Mesothelial cell of epicardium (in vitro differentiated cells): ENCODE measurements around the gene SBNO1. TPM values are rescaled to one million over a fixed set of nuclear protein-coding genes. Genes with fewer than 3 reads are reported as not detected.

Source experiments
- DNase-seq, 2 experiments: peaks; one replicate each; pipeline ENCODE4 v3.0.0; 2021; ENCODE audit warnings: low spot score in 2 of 2; ENCODE audit not compliant: unreplicated experiment in 2 of 2
- H3K27ac Mint-ChIP-seq: 2 replicates; pipeline ENCODE4 v1.8.0; 2021; ENCODE audit warnings: mixed read lengths
- H3K27me3 Mint-ChIP-seq: 2 replicates; pipeline ENCODE4 v1.8.0; 2021; ENCODE audit warnings: low read depth, mixed read lengths
- H3K36me3 Mint-ChIP-seq: 2 replicates; pipeline ENCODE4 v1.8.0; 2021; ENCODE audit warnings: mixed read lengths
- H3K4me1 Mint-ChIP-seq: 2 replicates; pipeline ENCODE4 v1.8.0; 2021; ENCODE audit warnings: mixed read lengths
- H3K4me3 Mint-ChIP-seq: 2 replicates; pipeline ENCODE4 v1.8.0; 2021; ENCODE audit warnings: mild to moderate bottlenecking, moderate library complexity, mixed read lengths
- H3K9me3 Mint-ChIP-seq: 2 replicates; pipeline ENCODE4 v1.8.0; 2021; ENCODE audit warnings: mixed read lengths
- CTCF ChIP-seq: fragments of 200-600 bp; sonication (generic); IDR thresholded peaks from one replicate; pipeline ENCODE4 v1.5.0; 2021; ENCODE audit warnings: antibody characterized with exemption; ENCODE audit not compliant: unreplicated experiment
- total RNA-seq: library from RNA; stranded (reverse); gene quantifications from 3 replicates; pipeline ENCODE4 v1.2.1, GENCODE V29; 2021

The SBNO1 gene
- total RNA-seq, 1 donor from 2014 or later, result 38.0 TPM

- H3K9me3 Mint-ChIP-seq, result no peaks in the 10 kb centered on the region
- peak; percentile 15 for TF ChIP-seq CTCF
- no peaks in the 10 kb centered on the region for H3K27me3 Mint-ChIP-seq
- peak in 1 of 2 experiments; percentile 71 for DNase-seq
- peaks cover 20% of the 10 kb centered on the region for H3K4me1 Mint-ChIP-seq
- H3K27ac Mint-ChIP-seq, result peak overlapping the region; percentile 94
- peaks cover 8% of the 10 kb centered on the region for H3K36me3 Mint-ChIP-seq
- H3K4me3 Mint-ChIP-seq, result peak overlapping the region; percentile 87
Measured at GRCh38 chr12:123269395-123269892, 95.2 kb downstream of the SBNO1 start.

GRCh38 chr12:123268850-123269249, 95.8 kb downstream of the SBNO1 start:
- no peak for TF ChIP-seq CTCF
- Mint-ChIP-seq H3K4me1 (peaks cover 20% of the 10 kb centered on the region), H3K4me3 (peak overlapping the region; percentile 87), H3K36me3 (peaks cover 10% of the 10 kb centered on the region), H3K9me3 (no peaks in the 10 kb centered on the region), H3K27me3 (no peaks in the 10 kb centered on the region), H3K27ac (peak overlapping the region; percentile 94)
- DNase-seq, result no peak

GRCh38 chr12:123267991-123268843, 96.4 kb downstream of the SBNO1 start:
- DNase-seq, result no peak
- Mint-ChIP-seq H3K27me3 (no peaks in the 10 kb centered on the region), H3K9me3 (no peaks in the 10 kb centered on the region), H3K36me3 (peaks cover 14% of the 10 kb centered on the region), H3K4me1 (peaks cover 20% of the 10 kb centered on the region), H3K4me3 (peak overlapping the region; percentile 63), H3K27ac (peak overlapping the region; percentile 94)
- TF ChIP-seq CTCF, result no peak

- H3K27me3 Mint-ChIP-seq, result no peaks in the 10 kb centered on the region
Measured at GRCh38 chr12:123267335-123267920, 97.2 kb downstream of the SBNO1 start.

More at GRCh38 chr12:123267335-123267920, 97.2 kb downstream of the SBNO1 start:
- H3K4me1 Mint-ChIP-seq, result peaks cover 17% of the 10 kb centered on the region
- no peak overlapping the region for H3K4me3 Mint-ChIP-seq
- DNase-seq, result no peak
- no peak for TF ChIP-seq CTCF
- no peaks in the 10 kb centered on the region for H3K9me3 Mint-ChIP-seq
- H3K36me3 Mint-ChIP-seq, result peaks cover 16% of the 10 kb centered on the region
- peak overlapping the region; percentile 90 for H3K27ac Mint-ChIP-seq
